Fibroblast of lung (primary cell): ENCODE measurements around the gene DNMT1. TPM values are rescaled to one million over a fixed set of nuclear protein-coding genes. Genes with fewer than 3 reads are reported as not detected.

Experiments
- DNase-seq, 2 donors: peaks; one replicate each; pipeline versions ENCODE4 v3.0.0 to v3.0.0-alpha.2; 2010; ENCODE audit warnings: low read depth in 2 of 2
- H2AFZ ChIP-seq: 2 replicates; pipeline ENCODE4 v1.5.1; 2012; ENCODE audit warnings: low read length, control low read depth, inconsistent platforms
- H3K27ac ChIP-seq: 2 replicates; pipeline ENCODE4 v1.5.1; 2011; ENCODE audit warnings: low read length, control low read depth; ENCODE audit not compliant: insufficient read depth
- H3K27me3 ChIP-seq: 2 replicates; pipeline ENCODE4 v1.5.1; 2011; ENCODE audit warnings: mild to moderate bottlenecking, low read length; ENCODE audit not compliant: control insufficient read depth, insufficient read depth
- H3K36me3 ChIP-seq: 2 replicates; pipeline ENCODE4 v1.5.1; 2011; ENCODE audit warnings: low read length; ENCODE audit not compliant: control insufficient read depth, insufficient read depth
- H3K4me1 ChIP-seq: 2 replicates; pipeline ENCODE4 v1.5.1; 2011; ENCODE audit warnings: low read length; ENCODE audit not compliant: control insufficient read depth, insufficient read depth; ENCODE audit errors: extremely low read depth
- H3K4me2 ChIP-seq: 2 replicates; pipeline ENCODE4 v1.5.1; 2011; ENCODE audit warnings: low read length, control low read depth; ENCODE audit not compliant: insufficient read depth; ENCODE audit errors: extremely low read depth
- H3K4me3 ChIP-seq, 4 experiments: fragments of 200-600 bp in 1 of 4; sonication (generic) in 1 of 4; replicated peaks in 1 of 4; 2 replicates each; pipeline ENCODE4 v1.5.1; 2011 to 2016; ENCODE audit warnings: low read length in 4 of 4, low read depth in 3 of 4, mild to moderate bottlenecking in 3 of 4, control low read depth in 2 of 4, inconsistent platforms in 1 of 4, mixed read lengths in 1 of 4; ENCODE audit not compliant: insufficient read depth in 1 of 4; ENCODE audit errors: control extremely low read depth in 1 of 4
- H3K79me2 ChIP-seq: 2 replicates; pipeline ENCODE4 v1.5.1; 2012; ENCODE audit warnings: mild to moderate bottlenecking, low read length, inconsistent platforms; ENCODE audit not compliant: control insufficient read depth, insufficient read depth
- H3K9ac ChIP-seq: 2 replicates; pipeline ENCODE4 v1.5.1; 2011; ENCODE audit warnings: mild to moderate bottlenecking, low read length, control low read depth; ENCODE audit not compliant: insufficient read depth
- H3K9me3 ChIP-seq: 2 replicates; pipeline ENCODE4 v1.5.1; 2012; ENCODE audit warnings: low read depth, low read length; ENCODE audit not compliant: control insufficient read depth, insufficient read depth
- H4K20me1 ChIP-seq: 2 replicates; pipeline ENCODE4 v1.5.1; 2011; ENCODE audit warnings: low read length; ENCODE audit not compliant: control insufficient read depth, insufficient read depth; ENCODE audit errors: extremely low read depth
- EZH2 ChIP-seq: IDR thresholded peaks from 2 replicates; pipeline ENCODE4 v1.5.1; 2012; ENCODE audit warnings: low read length, control low read depth, mild to moderate bottlenecking; ENCODE audit errors: missing control alignments
- polyA plus RNA-seq, 2 donors: library from polyadenylated mRNA; depleted of rRNA in 1 of 2; stranded (reverse) in 1 of 2; unstranded in 1 of 2; fragments of >200 nt; gene quantifications; 2 replicates each; pipeline ENCODE4 v1.2.1, GENCODE V29; 2011 to 2012; ENCODE audit warnings: missing spikeins in 1 of 2
- total RNA-seq: library from RNA; depleted of rRNA; stranded (reverse); fragments of >200 nt; gene quantifications from 2 replicates; pipeline ENCODE4 v1.2.1, GENCODE V29; 2014
- TF ChIP-seq, protein P1 (sequence below), 2 donors: IDR thresholded peaks in 1 of 2; conservative IDR thresholded peaks in 1 of 2; 1 replicate in 1 of 2; 2 replicates in 1 of 2; pipeline ENCODE4 v1.5.1; 2011 to 2012; ENCODE audit warnings: low read length in 2 of 2, control low read depth in 1 of 2, inconsistent platforms in 1 of 2, low read depth in 1 of 2, mild to moderate bottlenecking in 1 of 2

The DNMT1 gene
- total and polyA plus RNA-seq, 2 donors (not counting 1 experiment from before 2014, with no cell fraction given): 33.7 to 36.7 TPM

- H3K27ac ChIP-seq: no peak overlapping the region
- H3K27me3 ChIP-seq: no peaks in the 10 kb centered on the region
- no peaks in the 10 kb centered on the region for H4K20me1 ChIP-seq
- no peak overlapping the region for H3K4me2 ChIP-seq
- H3K9ac ChIP-seq: no peak overlapping the region
- DNase-seq: no peak
- no peaks in the 10 kb centered on the region for H3K79me2 ChIP-seq
- H3K4me1 ChIP-seq: no peaks in the 10 kb centered on the region
- H3K9me3 ChIP-seq: no peaks in the 10 kb centered on the region
- TF ChIP-seq, protein P1, sequence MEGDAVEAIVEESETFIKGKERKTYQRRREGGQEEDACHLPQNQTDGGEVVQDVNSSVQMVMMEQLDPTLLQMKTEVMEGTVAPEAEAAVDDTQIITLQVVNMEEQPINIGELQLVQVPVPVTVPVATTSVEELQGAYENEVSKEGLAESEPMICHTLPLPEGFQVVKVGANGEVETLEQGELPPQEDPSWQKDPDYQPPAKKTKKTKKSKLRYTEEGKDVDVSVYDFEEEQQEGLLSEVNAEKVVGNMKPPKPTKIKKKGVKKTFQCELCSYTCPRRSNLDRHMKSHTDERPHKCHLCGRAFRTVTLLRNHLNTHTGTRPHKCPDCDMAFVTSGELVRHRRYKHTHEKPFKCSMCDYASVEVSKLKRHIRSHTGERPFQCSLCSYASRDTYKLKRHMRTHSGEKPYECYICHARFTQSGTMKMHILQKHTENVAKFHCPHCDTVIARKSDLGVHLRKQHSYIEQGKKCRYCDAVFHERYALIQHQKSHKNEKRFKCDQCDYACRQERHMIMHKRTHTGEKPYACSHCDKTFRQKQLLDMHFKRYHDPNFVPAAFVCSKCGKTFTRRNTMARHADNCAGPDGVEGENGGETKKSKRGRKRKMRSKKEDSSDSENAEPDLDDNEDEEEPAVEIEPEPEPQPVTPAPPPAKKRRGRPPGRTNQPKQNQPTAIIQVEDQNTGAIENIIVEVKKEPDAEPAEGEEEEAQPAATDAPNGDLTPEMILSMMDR (conservative IDR thresholded peaks at IDR 0.05 in 1 of 2, IDR thresholded peaks at IDR 0.05 in 1 of 2; ENCODE audit: low read depth in 1 of 2, low read length in 2 of 2): no peak
- TF ChIP-seq EZH2: no peak
- H3K4me3 ChIP-seq: no peak overlapping the region
- H3K36me3 ChIP-seq: peaks cover 54% of the 10 kb centered on the region
- no peak overlapping the region for H2AFZ ChIP-seq
These were observed 55.6 kb downstream of the DNMT1 start for GRCh38 chr19:10138879-10139795.

GRCh38 chr19:10137751-10138682, 56.7 kb downstream of the DNMT1 start:
- DNase-seq: no peak
- no peak overlapping the region for H3K4me3 ChIP-seq
- TF ChIP-seq, protein P1 (conservative IDR thresholded peaks at IDR 0.05 in 1 of 2, IDR thresholded peaks at IDR 0.05 in 1 of 2; ENCODE audit: low read depth in 1 of 2, low read length in 2 of 2): no peak
- TF ChIP-seq EZH2: no peak
- H3K79me2 ChIP-seq: no peaks in the 10 kb centered on the region
- H2AFZ ChIP-seq: no peak overlapping the region
- H3K9ac ChIP-seq: no peak overlapping the region
- no peaks in the 10 kb centered on the region for H3K9me3 ChIP-seq
- H3K27ac ChIP-seq: no peak overlapping the region
- H3K27me3 ChIP-seq: no peaks in the 10 kb centered on the region
- no peak overlapping the region for H3K4me2 ChIP-seq
- H3K4me1 ChIP-seq: no peaks in the 10 kb centered on the region
- H3K36me3 ChIP-seq: peaks cover 56% of the 10 kb centered on the region
- no peaks in the 10 kb centered on the region for H4K20me1 ChIP-seq

DNA sequence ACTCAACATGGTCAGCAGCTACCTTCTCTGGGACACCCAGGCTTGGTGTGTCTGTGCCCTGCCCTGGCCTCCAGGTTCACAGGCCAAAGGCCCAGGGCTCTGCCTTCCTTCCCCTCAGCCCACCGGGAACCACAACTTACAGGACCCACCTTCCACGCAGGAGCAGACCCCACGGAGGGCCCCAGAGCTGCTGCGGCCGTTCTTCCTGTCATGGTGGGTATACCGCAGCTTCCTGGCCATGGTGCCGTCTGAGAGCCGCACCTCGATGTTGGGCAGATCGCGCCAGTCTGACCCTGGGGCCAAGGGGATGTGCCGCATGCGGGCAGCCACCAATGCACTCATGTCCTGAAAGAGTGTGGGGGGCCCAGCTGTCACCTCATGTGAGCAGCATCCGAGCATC, 57.8 kb downstream of the DNMT1 start:
- TF ChIP-seq, protein P1 (conservative IDR thresholded peaks at IDR 0.05 in 1 of 2, IDR thresholded peaks at IDR 0.05 in 1 of 2; ENCODE audit: low read depth in 1 of 2, low read length in 2 of 2): no peak
- no peak for TF ChIP-seq EZH2
- H3K27ac ChIP-seq: no peak overlapping the region
- no peak overlapping the region for H2AFZ ChIP-seq
- H4K20me1 ChIP-seq: no peaks in the 10 kb centered on the region
- no peak for DNase-seq
- H3K27me3 ChIP-seq: no peaks in the 10 kb centered on the region
- H3K4me3 ChIP-seq: no peak overlapping the region
- H3K36me3 ChIP-seq: peaks cover 48% of the 10 kb centered on the region
- H3K9ac ChIP-seq: no peak overlapping the region
- H3K9me3 ChIP-seq: no peaks in the 10 kb centered on the region
- H3K4me1 ChIP-seq: no peaks in the 10 kb centered on the region
- no peak overlapping the region for H3K4me2 ChIP-seq
- no peaks in the 10 kb centered on the region for H3K79me2 ChIP-seq
